Measurements from ENCODE around the gene CHMP2A.

Gene CHMP2A

GRCh38 chr19:58560007-58560887, 5.3 kb upstream of the CHMP2A start:
- Histone ChIP-seq H3K9ac (ENCODE audit: low read depth, low read length, poor library complexity, severe bottlenecking) (peak overlapping the region; percentile 99), H3K4me2 (ENCODE audit: low read depth, low read length, poor library complexity, severe bottlenecking) (peak overlapping the region; percentile 96), H3K4me1 (ENCODE audit: insufficient read depth, low read length, poor library complexity, severe bottlenecking) (peaks cover 44% of the 10 kb centered on the region), H3K9me2 (replicated peaks; ENCODE audit: low read depth, low read length) (no peaks in the 10 kb centered on the region), H3K9me3 (ENCODE audit: insufficient read depth, low read depth, low read length) (no peaks in the 10 kb centered on the region), H3F3A (ENCODE audit: low read depth) (peaks cover 11% of the 10 kb centered on the region; the same call in 1 of the 2 replicates), H2AFZ (ENCODE audit: low read length) (no peak overlapping the region), H4K20me1 (ENCODE audit: insufficient read depth, low read length, poor library complexity, severe bottlenecking) (peaks cover 29% of the 10 kb centered on the region), H3K36me3 (ENCODE audit: insufficient read depth, low read length) (peaks cover 9% of the 10 kb centered on the region; the same call in 1 of the 2 replicates), H3K4me3 (ENCODE audit: low read length, poor library complexity, severe bottlenecking) (peak overlapping the region; percentile 90), H3K79me2 (ENCODE audit: insufficient read depth, low read length) (peaks cover 46% of the 10 kb centered on the region), H3K27me3 (ENCODE audit: insufficient read depth, low read length, poor library complexity, severe bottlenecking) (no peaks in the 10 kb centered on the region)
- TF ChIP-seq EZH2phosphoT487 (IDR thresholded peaks at IDR 0.05; ENCODE audit: borderline replicate concordance) = no peak
- TF ChIP-seq CTCF (conservative IDR thresholded peaks at IDR 0.05; ENCODE audit: low read length) = no peak

DNA sequence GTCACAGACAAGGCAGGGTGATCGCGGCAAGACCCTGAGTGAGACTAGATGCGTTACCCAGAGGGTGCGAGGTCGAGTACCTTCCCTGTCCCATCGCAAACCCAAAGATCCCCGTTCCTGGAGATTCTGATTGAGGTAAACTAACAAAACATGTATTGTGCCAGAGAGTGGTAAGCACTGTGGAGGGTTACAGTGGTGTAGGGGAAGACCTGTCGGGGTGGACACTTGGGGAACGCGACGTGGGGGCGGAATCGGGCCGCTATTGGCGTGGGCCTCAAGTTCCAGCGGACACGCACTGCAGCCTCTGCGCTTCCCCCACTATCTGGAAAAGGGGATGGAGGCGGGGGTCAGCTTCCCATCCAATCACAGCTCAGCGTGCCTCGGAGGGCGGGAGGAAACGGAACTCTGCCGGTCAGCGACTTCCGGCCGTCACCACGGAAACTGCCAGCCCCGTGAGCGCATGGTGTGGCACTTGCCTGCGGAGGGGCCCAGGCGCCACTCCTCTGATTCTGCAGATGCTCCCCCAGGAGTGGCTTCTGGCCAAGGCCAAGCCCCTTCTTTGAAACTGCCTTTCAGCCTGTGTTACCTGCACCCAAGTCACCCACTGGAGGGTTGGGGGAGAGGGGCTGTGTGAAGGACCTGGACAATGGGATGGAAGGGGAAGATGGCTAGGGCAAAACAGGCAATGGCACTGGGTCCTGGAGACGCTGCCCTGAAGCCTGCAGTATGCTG, 4.5 kb upstream of the CHMP2A start:
- TF ChIP-seq EZH2phosphoT487 (IDR thresholded peaks at IDR 0.05; ENCODE audit: borderline replicate concordance) (no peak), CTCF (conservative IDR thresholded peaks at IDR 0.05; ENCODE audit: low read length) (no peak)
- H2AFZ ChIP-seq (ENCODE audit: low read length) = peak overlapping the region; percentile 33; the same call in 1 of the 2 replicates
- H3K79me2 ChIP-seq (ENCODE audit: insufficient read depth, low read length) = peaks cover 47% of the 10 kb centered on the region
- peak overlapping the region; percentile 96 for H3K4me2 ChIP-seq (ENCODE audit: low read depth, low read length, poor library complexity, severe bottlenecking)
- peaks cover 44% of the 10 kb centered on the region for H3K4me1 ChIP-seq (ENCODE audit: insufficient read depth, low read length, poor library complexity, severe bottlenecking)
- H3K4me3 ChIP-seq (ENCODE audit: low read length, poor library complexity, severe bottlenecking) = peak overlapping the region; percentile 90
- H4K20me1 ChIP-seq (ENCODE audit: insufficient read depth, low read length, poor library complexity, severe bottlenecking) = peaks cover 32% of the 10 kb centered on the region
- H3K36me3 ChIP-seq (ENCODE audit: insufficient read depth, low read length) = peaks cover 9% of the 10 kb centered on the region; the same call in 1 of the 2 replicates
- H3K27me3 ChIP-seq (ENCODE audit: insufficient read depth, low read length, poor library complexity, severe bottlenecking) = no peaks in the 10 kb centered on the region
- no peaks in the 10 kb centered on the region for H3K9me2 ChIP-seq (replicated peaks; ENCODE audit: low read depth, low read length)
- H3K9ac ChIP-seq (ENCODE audit: low read depth, low read length, poor library complexity, severe bottlenecking) = peak overlapping the region; percentile 99
- H3K9me3 ChIP-seq (ENCODE audit: insufficient read depth, low read depth, low read length) = no peaks in the 10 kb centered on the region
- peaks cover 15% of the 10 kb centered on the region; the same call in 1 of the 2 replicates for H3F3A ChIP-seq (ENCODE audit: low read depth)

GRCh38 chr19:58558623-58559274, 3.8 kb upstream of the CHMP2A start:
- peaks cover 54% of the 10 kb centered on the region for H3K79me2 ChIP-seq (ENCODE audit: insufficient read depth, low read length)
- H3K9me2 ChIP-seq (replicated peaks; ENCODE audit: low read depth, low read length) = no peaks in the 10 kb centered on the region
- peak overlapping the region; percentile 99 for H3K9ac ChIP-seq (ENCODE audit: low read depth, low read length, poor library complexity, severe bottlenecking)
- H3K4me3 ChIP-seq (ENCODE audit: low read length, poor library complexity, severe bottlenecking) = peak overlapping the region; percentile 90
- H3K36me3 ChIP-seq (ENCODE audit: insufficient read depth, low read length) = peaks cover 9% of the 10 kb centered on the region; the same call in 1 of the 2 replicates
- H3K9me3 ChIP-seq (ENCODE audit: insufficient read depth, low read depth, low read length) = no peaks in the 10 kb centered on the region
- TF ChIP-seq CTCF (conservative IDR thresholded peaks at IDR 0.05; ENCODE audit: low read length) (no peak), EZH2phosphoT487 (IDR thresholded peaks at IDR 0.05; ENCODE audit: borderline replicate concordance) (no peak)
- peak overlapping the region; percentile 96 for H3K4me2 ChIP-seq (ENCODE audit: low read depth, low read length, poor library complexity, severe bottlenecking)
- peaks cover 39% of the 10 kb centered on the region for H4K20me1 ChIP-seq (ENCODE audit: insufficient read depth, low read length, poor library complexity, severe bottlenecking)
- H3F3A ChIP-seq (ENCODE audit: low read depth) = peaks cover 16% of the 10 kb centered on the region; the same call in 1 of the 2 replicates
- no peaks in the 10 kb centered on the region for H3K27me3 ChIP-seq (ENCODE audit: insufficient read depth, low read length, poor library complexity, severe bottlenecking)
- peaks cover 44% of the 10 kb centered on the region for H3K4me1 ChIP-seq (ENCODE audit: insufficient read depth, low read length, poor library complexity, severe bottlenecking)
- peak overlapping the region; percentile 71; the same call in 1 of the 2 replicates for H2AFZ ChIP-seq (ENCODE audit: low read length)

Data from Loucy (cell line).